Gastroesophageal sphincter (tissue), 3 donors: ENCODE data around the gene EHMT1.

Experiments
- EP300 ChIP-seq: sonication (generic); formaldehyde crosslinking; IDR thresholded peaks from one replicate; pipeline ENCODE4 v1.6.1; 2017; ENCODE audit warnings: antibody characterized with exemption, mild to moderate bottlenecking
- POLR2A ChIP-seq, 2 donors: fragments of 450-650 bp; IDR thresholded peaks; one replicate each; pipeline ENCODE4 v1.6.1; 2017; ENCODE audit warnings: antibody characterized with exemption in 2 of 2, mild to moderate bottlenecking in 2 of 2, moderate library complexity in 1 of 2
- TF ChIP-seq, protein P1 (sequence below), 4 experiments: fragments of 200-600 bp in 2 of 4; fragments of 450-650 bp in 2 of 4; sonication (generic) in 1 of 4; IDR thresholded peaks; one replicate each; pipeline ENCODE4 v1.5.1; 2017 to 2019; ENCODE audit warnings: antibody characterized with exemption in 4 of 4, mild to moderate bottlenecking in 2 of 4, moderate library complexity in 2 of 4

DNA sequence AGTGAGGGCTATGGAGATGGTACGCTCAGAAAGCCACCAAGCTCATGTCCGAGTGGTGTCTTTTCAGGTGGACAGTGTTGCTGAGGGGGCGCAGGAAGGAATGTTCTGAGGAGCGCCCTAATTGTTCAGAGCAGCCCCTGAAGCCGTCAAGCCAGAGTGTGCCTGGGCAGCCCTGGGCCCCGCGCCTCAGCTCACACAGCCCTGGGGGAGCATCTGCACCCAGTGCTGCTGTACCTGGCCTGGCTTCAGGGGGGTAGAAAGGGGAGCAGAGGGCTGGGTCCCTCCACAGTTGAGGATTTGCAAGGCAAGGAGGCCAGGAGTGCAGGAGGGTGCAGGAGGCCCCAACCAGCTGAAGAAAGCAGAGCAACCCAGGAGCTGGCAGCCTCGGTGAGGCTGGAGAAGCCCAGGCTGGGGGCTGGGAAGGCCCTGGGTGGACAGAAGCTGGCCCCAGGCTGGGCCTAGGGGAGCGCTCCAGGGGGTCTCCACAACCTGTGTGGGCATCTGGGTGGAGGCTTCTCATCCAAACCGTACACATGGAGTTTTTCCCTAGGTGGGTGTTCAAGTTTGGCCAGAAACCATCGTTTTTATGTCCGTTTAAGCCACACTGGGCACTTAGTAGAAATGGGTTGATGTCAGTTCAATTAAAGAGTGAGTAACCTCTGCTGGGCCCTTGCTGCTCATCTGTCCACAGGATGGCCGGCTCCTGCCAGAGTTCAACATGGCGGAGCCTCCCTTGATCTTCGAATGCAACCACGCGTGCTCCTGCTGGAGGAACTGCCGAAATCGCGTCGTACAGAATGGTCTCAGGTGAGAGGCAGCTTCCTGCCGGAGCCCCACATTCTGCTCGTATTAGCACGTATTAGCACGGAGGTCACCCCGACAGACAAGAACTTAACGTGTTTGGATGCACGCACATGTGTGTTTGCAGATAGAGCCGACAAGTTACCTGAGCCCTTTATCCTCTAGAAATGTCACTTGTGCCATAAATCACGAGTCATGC is 196.8 kb downstream of the EHMT1 start:
- TF ChIP-seq, protein P1, sequence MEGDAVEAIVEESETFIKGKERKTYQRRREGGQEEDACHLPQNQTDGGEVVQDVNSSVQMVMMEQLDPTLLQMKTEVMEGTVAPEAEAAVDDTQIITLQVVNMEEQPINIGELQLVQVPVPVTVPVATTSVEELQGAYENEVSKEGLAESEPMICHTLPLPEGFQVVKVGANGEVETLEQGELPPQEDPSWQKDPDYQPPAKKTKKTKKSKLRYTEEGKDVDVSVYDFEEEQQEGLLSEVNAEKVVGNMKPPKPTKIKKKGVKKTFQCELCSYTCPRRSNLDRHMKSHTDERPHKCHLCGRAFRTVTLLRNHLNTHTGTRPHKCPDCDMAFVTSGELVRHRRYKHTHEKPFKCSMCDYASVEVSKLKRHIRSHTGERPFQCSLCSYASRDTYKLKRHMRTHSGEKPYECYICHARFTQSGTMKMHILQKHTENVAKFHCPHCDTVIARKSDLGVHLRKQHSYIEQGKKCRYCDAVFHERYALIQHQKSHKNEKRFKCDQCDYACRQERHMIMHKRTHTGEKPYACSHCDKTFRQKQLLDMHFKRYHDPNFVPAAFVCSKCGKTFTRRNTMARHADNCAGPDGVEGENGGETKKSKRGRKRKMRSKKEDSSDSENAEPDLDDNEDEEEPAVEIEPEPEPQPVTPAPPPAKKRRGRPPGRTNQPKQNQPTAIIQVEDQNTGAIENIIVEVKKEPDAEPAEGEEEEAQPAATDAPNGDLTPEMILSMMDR (IDR thresholded peaks at IDR 0.05) = no peak
- TF ChIP-seq EP300 (no peak), POLR2A (IDR thresholded peaks at IDR 0.05) (no peak)
